ENCODE results near the gene ANAPC4.

- TF ChIP-seq CTCF (conservative IDR thresholded peaks at IDR 0.05 in 1 of 2, IDR thresholded peaks at IDR 0.05 in 1 of 2; ENCODE audit: extremely low read depth in 1 of 2, insufficient read depth in 1 of 2, low read depth in 1 of 2, low read length in 2 of 2) (peak; percentile 92 to 93), EZH2 (IDR thresholded peaks at IDR 0.05; ENCODE audit: borderline replicate concordance, low read length) (no peak)
These were observed 62.9 kb downstream of the ANAPC4 start for GRCh38 chr4:25439918-25440477.
